ENCODE data around the gene MAP4K5.
"Not testable (repeated sequence)": the region's sequence is repeated elsewhere in the genome, so short reads cannot be mapped to it uniquely, and the experiment has no call there.

The MAP4K5 gene

GRCh38 chr14:50523271-50524041 lies 8.9 kb downstream of the MAP4K5 start:
- no peak for FAIRE-seq
- DNase-seq (ENCODE audit: insufficient read length, low spot score) = no peak
- TF ChIP-seq POLR2A (IDR thresholded peaks at IDR 0.05; ENCODE audit: low read depth, low read length) (no peak), SPI1 (IDR thresholded peaks at IDR 0.05; ENCODE audit: low read depth, low read length) (no peak), TAF1 (IDR thresholded peaks at IDR 0.05; ENCODE audit: low read depth, low read length) (no peak), PAX5 (IDR thresholded peaks at IDR 0.05; ENCODE audit: insufficient read depth, low read length, severe bottlenecking) (no peak), POLR2AphosphoS5 (IDR thresholded peaks at IDR 0.05; ENCODE audit: low read depth, low read length) (no peak), POU2F2 (IDR thresholded peaks at IDR 0.05; ENCODE audit: low read depth, low read length) (no peak)

GRCh38 chr14:50521912-50522341 lies 10.4 kb downstream of the MAP4K5 start:
- no peak for TF ChIP-seq POLR2AphosphoS5 (IDR thresholded peaks at IDR 0.05; ENCODE audit: low read depth, low read length)
- TF ChIP-seq POLR2A (IDR thresholded peaks at IDR 0.05; ENCODE audit: low read depth, low read length) = no peak
- TF ChIP-seq SPI1 (IDR thresholded peaks at IDR 0.05; ENCODE audit: low read depth, low read length) = no peak
- TF ChIP-seq POU2F2 (IDR thresholded peaks at IDR 0.05; ENCODE audit: low read depth, low read length) = no peak
- TF ChIP-seq PAX5 (IDR thresholded peaks at IDR 0.05; ENCODE audit: insufficient read depth, low read length, severe bottlenecking) = no peak
- no peak for TF ChIP-seq TAF1 (IDR thresholded peaks at IDR 0.05; ENCODE audit: low read depth, low read length)
- FAIRE-seq (peak; percentile 89), DNase-seq (ENCODE audit: insufficient read length, low spot score) (no peak)

DNA sequence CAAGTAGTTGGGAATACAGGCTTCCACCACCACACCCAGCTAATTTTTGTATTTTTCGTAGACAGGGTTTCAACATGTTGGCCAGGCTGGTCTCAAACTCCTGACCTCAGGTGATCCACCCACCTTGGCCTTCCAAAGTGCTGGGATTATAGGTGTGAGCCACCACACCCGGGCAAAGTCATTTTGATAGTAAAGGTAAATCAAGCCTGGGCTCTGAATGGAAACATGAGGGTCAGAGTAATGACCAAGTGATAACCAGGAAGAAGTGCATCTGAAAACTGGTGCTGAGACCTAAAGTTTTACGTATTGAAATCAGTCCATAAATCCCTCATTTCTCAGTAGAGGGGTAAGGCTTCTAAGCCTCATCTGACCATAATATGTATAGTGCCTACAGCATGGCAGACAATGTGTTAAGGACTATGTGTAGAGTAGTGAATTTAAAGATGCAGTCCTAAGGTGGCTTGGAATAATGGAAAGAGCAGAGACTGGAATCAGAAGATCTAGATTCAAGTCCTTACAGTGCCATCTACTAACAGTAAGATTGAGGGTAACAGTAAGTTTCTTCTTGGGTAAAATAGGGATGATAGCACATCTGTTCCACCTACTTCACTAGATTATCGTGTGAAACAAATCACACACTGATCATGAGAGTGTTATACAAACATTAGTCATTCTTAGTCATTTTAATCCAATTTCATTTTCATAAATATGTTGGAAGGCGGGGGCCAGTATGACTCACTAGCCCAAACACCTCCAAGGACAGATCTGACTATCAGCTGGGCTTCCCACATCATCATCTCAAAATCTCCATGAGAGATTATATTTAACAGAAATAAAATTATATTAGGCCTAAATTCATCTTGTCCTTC lies 11.2 kb downstream of the MAP4K5 start:
- peak; percentile 89 for FAIRE-seq

DNA sequence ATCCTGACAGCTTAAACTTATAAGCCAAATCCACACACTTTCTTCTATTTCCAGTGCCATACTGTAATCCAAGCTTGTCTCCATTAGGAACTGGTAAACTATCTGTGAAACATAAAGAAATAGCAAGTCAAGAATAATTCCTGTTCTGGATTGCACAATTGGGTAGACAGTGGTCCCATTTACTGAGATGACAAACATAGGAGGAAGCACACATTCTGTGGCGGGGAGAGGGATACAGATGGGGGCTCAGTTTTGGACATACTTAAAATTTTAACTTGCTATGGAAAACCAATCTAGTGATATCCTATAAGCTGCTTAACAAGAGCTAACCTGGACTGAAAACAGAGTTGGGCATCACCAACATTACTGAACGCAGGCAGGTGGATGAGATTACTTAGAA lies 16.3 kb downstream of the MAP4K5 start:
- FAIRE-seq = no peak
- DNase-seq (ENCODE audit: insufficient read length, low spot score) = no peak
- no peak for TF ChIP-seq POU2F2 (IDR thresholded peaks at IDR 0.05; ENCODE audit: low read depth, low read length)
- TF ChIP-seq SPI1 (IDR thresholded peaks at IDR 0.05; ENCODE audit: low read depth, low read length) = no peak
- TF ChIP-seq POLR2AphosphoS5 (IDR thresholded peaks at IDR 0.05; ENCODE audit: low read depth, low read length) = no peak
- TF ChIP-seq PAX5 (IDR thresholded peaks at IDR 0.05; ENCODE audit: insufficient read depth, low read length, severe bottlenecking) = no peak
- TF ChIP-seq TAF1 (IDR thresholded peaks at IDR 0.05; ENCODE audit: low read depth, low read length) = no peak

More for the DNA sequence above, 11.2 kb downstream of the MAP4K5 start:
- no peak for DNase-seq (ENCODE audit: insufficient read length, low spot score)
- TF ChIP-seq TAF1 (IDR thresholded peaks at IDR 0.05; ENCODE audit: low read depth, low read length) = no peak
- TF ChIP-seq PAX5 (IDR thresholded peaks at IDR 0.05; ENCODE audit: insufficient read depth, low read length, severe bottlenecking) = no peak
- no peak for TF ChIP-seq POLR2A (IDR thresholded peaks at IDR 0.05; ENCODE audit: low read depth, low read length)
- no peak for TF ChIP-seq POLR2AphosphoS5 (IDR thresholded peaks at IDR 0.05; ENCODE audit: low read depth, low read length)
- TF ChIP-seq POU2F2 (IDR thresholded peaks at IDR 0.05; ENCODE audit: low read depth, low read length) = no peak
- no peak for TF ChIP-seq SPI1 (IDR thresholded peaks at IDR 0.05; ENCODE audit: low read depth, low read length)

DNA sequence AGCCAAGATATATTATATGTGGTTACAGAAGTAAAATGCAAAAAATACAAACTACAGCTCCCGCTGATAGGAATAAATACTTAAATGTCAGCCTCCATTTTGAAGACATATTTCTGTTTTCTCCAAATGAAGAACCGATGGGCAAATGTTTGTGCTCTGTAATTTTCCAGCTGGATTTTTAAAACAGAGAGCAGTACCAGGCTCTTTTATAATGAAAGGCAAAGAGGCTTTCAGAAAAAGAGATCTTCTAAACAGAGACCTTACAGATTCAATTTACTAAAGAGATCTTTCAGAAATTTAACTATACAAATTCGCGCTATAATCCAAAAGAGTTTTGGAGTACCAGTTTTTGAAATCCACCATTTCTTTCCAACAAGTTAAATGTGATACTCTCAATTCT lies 19.9 kb downstream of the MAP4K5 start:
- TF ChIP-seq POLR2AphosphoS5 (IDR thresholded peaks at IDR 0.05; ENCODE audit: low read depth, low read length) = no peak
- no peak for TF ChIP-seq PAX5 (IDR thresholded peaks at IDR 0.05; ENCODE audit: insufficient read depth, low read length, severe bottlenecking)
- TF ChIP-seq POLR2A (IDR thresholded peaks at IDR 0.05; ENCODE audit: low read depth, low read length) = no peak
- no peak for TF ChIP-seq SPI1 (IDR thresholded peaks at IDR 0.05; ENCODE audit: low read depth, low read length)
- no peak for TF ChIP-seq TAF1 (IDR thresholded peaks at IDR 0.05; ENCODE audit: low read depth, low read length)
- no peak for TF ChIP-seq POU2F2 (IDR thresholded peaks at IDR 0.05; ENCODE audit: low read depth, low read length)
- FAIRE-seq = no peak
- DNase-seq (ENCODE audit: insufficient read length, low spot score) = no peak

- FAIRE-seq (no peak), DNase-seq (ENCODE audit: insufficient read length, low spot score) (no peak)
- TF ChIP-seq POLR2A (IDR thresholded peaks at IDR 0.05; ENCODE audit: low read depth, low read length) (no peak), TAF1 (IDR thresholded peaks at IDR 0.05; ENCODE audit: low read depth, low read length) (no peak), SPI1 (IDR thresholded peaks at IDR 0.05; ENCODE audit: low read depth, low read length) (no peak), POU2F2 (IDR thresholded peaks at IDR 0.05; ENCODE audit: low read depth, low read length) (no peak), POLR2AphosphoS5 (IDR thresholded peaks at IDR 0.05; ENCODE audit: low read depth, low read length) (no peak), PAX5 (IDR thresholded peaks at IDR 0.05; ENCODE audit: insufficient read depth, low read length, severe bottlenecking) (no peak)
Observed at GRCh38 chr14:50510157-50510556, 22.2 kb downstream of the MAP4K5 start.

DNA sequence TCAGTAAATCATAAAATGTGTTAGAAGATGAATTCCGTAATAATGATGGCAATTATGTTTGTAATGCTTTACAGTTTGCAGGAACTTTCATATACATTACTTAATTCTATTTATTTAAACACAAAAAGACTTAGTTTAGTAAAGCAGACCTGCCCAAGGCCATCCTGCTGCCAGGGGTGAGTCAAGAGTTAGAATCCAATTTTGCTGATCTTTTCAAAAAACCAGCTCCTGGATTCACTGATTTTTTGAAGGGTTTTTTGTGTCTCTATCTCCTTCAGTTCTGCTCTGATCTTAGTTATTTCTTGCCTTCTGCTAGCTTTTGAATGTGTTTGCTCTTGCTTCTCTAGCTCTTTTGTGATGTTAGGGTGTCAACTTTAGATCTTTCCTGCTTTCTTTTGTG lies 25.3 kb downstream of the MAP4K5 start:
- not testable (repeated sequence) for DNase-seq (ENCODE audit: insufficient read length, low spot score); FAIRE-seq

DNA sequence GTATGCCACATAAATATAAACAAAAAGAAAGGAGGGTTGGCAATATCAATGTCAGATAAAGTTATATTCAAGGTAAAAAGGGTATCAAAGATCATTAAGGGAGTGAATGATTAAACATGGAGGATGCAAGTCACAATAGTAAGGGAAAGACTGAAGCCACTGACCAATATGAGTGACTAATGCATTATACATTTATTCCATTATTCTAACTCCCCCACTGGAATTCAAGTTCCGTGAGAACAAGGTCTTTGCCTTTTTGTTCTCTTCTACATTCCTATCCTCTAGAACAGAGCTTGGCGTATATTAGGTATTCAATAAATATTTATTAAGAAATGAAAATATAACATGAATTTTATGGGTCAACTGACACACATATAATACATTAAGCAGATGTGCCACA lies 30.7 kb downstream of the MAP4K5 start:
- DNase-seq (ENCODE audit: insufficient read length, low spot score) = no peak
- FAIRE-seq = no peak

GRCh38 chr14:50497351-50497750 lies 35.0 kb downstream of the MAP4K5 start:
- no peak for DNase-seq (ENCODE audit: insufficient read length, low spot score)
- FAIRE-seq = no peak
- TF ChIP-seq POLR2AphosphoS5 (IDR thresholded peaks at IDR 0.05; ENCODE audit: low read depth, low read length) = no peak
- no peak for TF ChIP-seq POLR2A (IDR thresholded peaks at IDR 0.05; ENCODE audit: low read depth, low read length)
- TF ChIP-seq TAF1 (IDR thresholded peaks at IDR 0.05; ENCODE audit: low read depth, low read length) = no peak
- TF ChIP-seq SPI1 (IDR thresholded peaks at IDR 0.05; ENCODE audit: low read depth, low read length) = no peak
- no peak for TF ChIP-seq PAX5 (IDR thresholded peaks at IDR 0.05; ENCODE audit: insufficient read depth, low read length, severe bottlenecking)
- no peak for TF ChIP-seq POU2F2 (IDR thresholded peaks at IDR 0.05; ENCODE audit: low read depth, low read length)

More for the DNA sequence above, 30.7 kb downstream of the MAP4K5 start:
- TF ChIP-seq POLR2AphosphoS5 (IDR thresholded peaks at IDR 0.05; ENCODE audit: low read depth, low read length) (no peak), TAF1 (IDR thresholded peaks at IDR 0.05; ENCODE audit: low read depth, low read length) (no peak), POLR2A (IDR thresholded peaks at IDR 0.05; ENCODE audit: low read depth, low read length) (no peak), PAX5 (IDR thresholded peaks at IDR 0.05; ENCODE audit: insufficient read depth, low read length, severe bottlenecking) (no peak), SPI1 (IDR thresholded peaks at IDR 0.05; ENCODE audit: low read depth, low read length) (no peak), POU2F2 (IDR thresholded peaks at IDR 0.05; ENCODE audit: low read depth, low read length) (no peak)
